GM19193 (cell line): Measurements from ENCODE around the gene RINT1.

Source experiments
- POLR2A ChIP-seq: IDR thresholded peaks from 4 replicates; pipeline ENCODE4 v1.6.1; 2011; ENCODE audit not compliant: insufficient read depth, insufficient read length; ENCODE audit errors: extremely low read depth

Gene RINT1

GRCh38 chr7:105531792-105532671 lies at the start of gene RINT1:
Gene RINT1 (plus strand): TSS chr7:105532201. CDS start chr7:105532316, 115 bp downstream.
- peak; percentile 99 for TF ChIP-seq POLR2A

- no peak for TF ChIP-seq POLR2A
These were observed 44.1 kb upstream of the RINT1 start for GRCh38 chr7:105487579-105488571.

GRCh38 chr7:105489409-105489808 lies 42.6 kb upstream of the RINT1 start:
- no peak for TF ChIP-seq POLR2A

GRCh38 chr7:105493196-105493922 lies 38.6 kb upstream of the RINT1 start:
- no peak for TF ChIP-seq POLR2A

GRCh38 chr7:105493923-105494315 lies 38.1 kb upstream of the RINT1 start:
- TF ChIP-seq POLR2A: no peak

GRCh38 chr7:105496521-105496920 lies 35.5 kb upstream of the RINT1 start:
- TF ChIP-seq POLR2A: no peak

GRCh38 chr7:105497016-105497415 lies 35.0 kb upstream of the RINT1 start:
- no peak for TF ChIP-seq POLR2A

- no peak for TF ChIP-seq POLR2A
These were observed 29.8 kb upstream of the RINT1 start for GRCh38 chr7:105502173-105502572.

GRCh38 chr7:105512415-105512814 lies 19.6 kb upstream of the RINT1 start:
- no peak for TF ChIP-seq POLR2A

- no peak for TF ChIP-seq POLR2A
These were observed 19.0 kb upstream of the RINT1 start for GRCh38 chr7:105512926-105513526.

- no peak for TF ChIP-seq POLR2A
These were observed 12.6 kb upstream of the RINT1 start for GRCh38 chr7:105519353-105519752.

GRCh38 chr7:105521027-105521716 lies 10.8 kb upstream of the RINT1 start:
- no peak for TF ChIP-seq POLR2A

- peak; percentile 80 for TF ChIP-seq POLR2A
These were observed 10.1 kb upstream of the RINT1 start, which contains the start of gene PUS7 for GRCh38 chr7:105521717-105522463. Gene PUS7 (minus strand): TSS chr7:105522271. CDS start chr7:105508512, 13,759 bp downstream.
